HG02759 (cell line): ENCODE measurements around the gene MEGF8.

ENCODE experiments used
- ATAC-seq: cut with Tn5 transposase; IDR thresholded peaks from one replicate; pipeline ENCODE4 v1.9.1; 2021; ENCODE audit warnings: mild to moderate bottlenecking, moderate library complexity; ENCODE audit not compliant: unreplicated experiment

Gene MEGF8

GRCh38 chr19:42409477-42409876, 84.0 kb downstream of the MEGF8 start:
- no peak for ATAC-seq

- no peak for ATAC-seq
These were observed 84.9 kb downstream of the MEGF8 start for GRCh38 chr19:42410371-42410770.

GRCh38 chr19:42411581-42412178, 86.2 kb downstream of the MEGF8 start:
- no peak for ATAC-seq

DNA sequence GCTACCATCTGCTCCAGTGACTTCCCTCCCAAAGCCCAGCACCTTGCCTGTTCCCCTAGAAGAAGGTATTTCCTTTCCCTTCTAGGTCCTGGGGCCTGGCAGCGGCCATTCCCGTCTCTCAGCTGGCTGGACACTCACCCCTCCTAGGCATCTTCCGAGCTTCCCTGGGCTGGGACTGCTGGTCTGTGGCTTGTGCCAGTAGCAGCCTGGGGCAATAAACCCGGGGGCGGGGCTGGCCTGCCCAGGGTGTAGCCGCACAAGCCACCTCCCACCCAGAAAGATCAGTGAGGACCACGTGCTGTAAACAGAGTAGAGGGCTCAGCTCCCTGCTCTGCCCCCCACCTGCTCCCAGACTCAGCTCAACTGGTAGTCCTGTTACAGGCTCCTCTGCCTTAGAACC, 86.8 kb downstream of the MEGF8 start:
- ATAC-seq, result no peak

DNA sequence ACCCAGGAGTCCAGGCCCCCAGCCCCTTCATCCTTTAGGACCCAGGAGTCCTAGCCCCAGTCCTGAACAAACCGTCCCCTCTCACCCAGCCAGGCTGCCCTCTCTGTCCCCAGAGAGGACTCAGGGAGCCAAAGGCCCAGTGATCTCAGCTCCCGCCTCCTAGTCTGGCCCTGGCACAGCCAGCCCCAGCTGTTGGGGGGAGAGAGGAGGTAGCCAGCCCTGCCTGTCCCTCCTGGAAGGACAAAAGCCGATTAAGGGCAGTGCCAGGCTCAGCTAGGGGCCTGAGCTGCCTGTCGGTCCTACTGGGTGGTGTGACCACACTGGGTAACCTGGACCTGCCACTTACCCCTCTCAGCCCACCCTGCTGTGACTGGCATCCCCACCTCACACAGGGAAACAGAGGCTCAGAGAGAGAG, 87.2 kb downstream of the MEGF8 start:
- no peak for ATAC-seq

DNA sequence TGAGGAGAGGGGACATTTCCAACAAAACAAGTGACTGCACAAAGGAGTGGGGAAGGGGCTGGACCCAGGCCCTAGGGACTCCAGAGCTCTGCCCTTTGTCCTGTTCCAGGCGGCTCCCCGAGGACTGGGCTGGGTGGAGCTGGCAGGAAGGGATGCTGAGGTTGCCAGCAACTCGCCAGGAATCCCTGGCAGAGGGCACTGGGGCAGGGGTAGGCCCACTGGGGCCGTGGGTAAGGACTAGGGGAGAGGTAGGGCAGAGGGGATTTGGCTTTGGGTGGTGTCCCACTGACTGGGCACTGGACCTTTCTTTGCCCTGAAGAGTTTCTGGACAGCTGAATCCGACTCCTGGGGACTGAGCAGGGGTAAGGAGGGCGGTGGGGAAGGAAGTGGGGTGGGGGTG, 93.9 kb downstream of the MEGF8 start:
- ATAC-seq, result no peak

GRCh38 chr19:42420055-42420544, 94.7 kb downstream of the MEGF8 start:
- peak; percentile 33 for ATAC-seq

DNA sequence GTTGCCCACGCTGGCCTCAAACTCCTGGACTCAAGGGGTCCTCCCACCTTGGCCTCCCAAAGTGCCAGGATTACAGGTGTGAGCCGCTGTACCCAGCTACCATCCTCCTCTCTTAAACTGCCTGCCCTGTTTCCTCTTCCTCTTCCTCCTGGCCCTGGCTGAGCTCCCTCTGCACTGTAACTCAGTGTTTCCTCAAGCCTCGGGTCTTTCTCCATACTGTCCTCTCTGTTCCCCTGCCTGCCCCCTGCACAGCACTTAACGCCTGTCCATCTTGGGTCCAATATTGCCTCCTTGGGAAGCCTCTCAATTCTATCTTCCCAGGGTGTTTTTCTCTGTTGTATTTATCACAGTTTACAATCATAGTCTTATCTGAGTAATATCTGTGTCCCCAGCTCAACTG, 95.7 kb downstream of the MEGF8 start:
- ATAC-seq, result no peak

GRCh38 chr19:42421591-42422031, 96.2 kb downstream of the MEGF8 start:
- no peak for ATAC-seq

GRCh38 chr19:42422092-42422900, 96.9 kb downstream of the MEGF8 start:
- no peak for ATAC-seq

GRCh38 chr19:42422901-42423461, 97.5 kb downstream of the MEGF8 start:
- peak; percentile 41 for ATAC-seq

DNA sequence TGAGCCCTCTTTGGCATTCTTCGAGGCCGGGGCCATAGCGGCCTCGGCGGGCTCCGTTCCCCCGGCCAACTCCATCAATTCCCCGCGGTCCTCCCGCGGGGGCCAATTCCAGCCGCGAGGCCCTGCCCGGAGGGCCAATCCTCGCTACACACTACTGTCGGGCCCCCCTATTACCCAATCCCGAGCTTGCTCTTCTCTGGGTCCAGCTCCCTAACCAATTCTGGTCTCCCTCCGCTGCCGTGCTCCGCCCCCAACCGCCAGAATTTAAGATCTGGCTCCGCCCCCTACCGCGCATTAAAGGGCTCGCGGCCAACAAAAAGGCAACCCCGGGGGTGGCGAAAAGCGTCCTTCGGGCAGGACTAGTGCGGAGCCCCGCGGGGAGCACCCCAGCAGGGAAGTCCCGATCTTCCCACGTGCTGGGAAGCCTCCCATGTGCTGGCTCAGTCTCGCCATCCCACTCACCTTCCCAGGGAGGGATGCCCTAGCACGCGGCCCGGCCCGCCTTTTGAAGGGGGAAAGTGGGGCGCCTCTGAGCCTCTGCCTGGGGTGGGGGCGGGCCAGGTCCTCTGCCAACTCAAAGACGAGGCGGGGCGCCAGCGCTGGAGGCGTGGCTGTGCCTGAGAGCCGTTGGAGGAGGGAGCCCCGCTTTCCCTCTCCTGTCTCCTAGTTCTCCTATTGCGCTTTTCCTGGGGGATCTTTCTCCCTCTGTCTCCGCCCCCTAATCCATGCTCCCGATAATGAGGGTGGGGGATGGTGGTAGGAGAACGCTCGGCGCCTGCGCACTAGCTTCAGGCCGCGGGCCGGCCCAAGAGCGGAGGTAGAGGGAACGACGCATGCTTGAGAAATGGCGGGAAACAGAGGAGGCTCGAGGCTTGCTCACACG, 98.3 kb downstream of the MEGF8 start:
- ATAC-seq, result peak; percentile 84

DNA sequence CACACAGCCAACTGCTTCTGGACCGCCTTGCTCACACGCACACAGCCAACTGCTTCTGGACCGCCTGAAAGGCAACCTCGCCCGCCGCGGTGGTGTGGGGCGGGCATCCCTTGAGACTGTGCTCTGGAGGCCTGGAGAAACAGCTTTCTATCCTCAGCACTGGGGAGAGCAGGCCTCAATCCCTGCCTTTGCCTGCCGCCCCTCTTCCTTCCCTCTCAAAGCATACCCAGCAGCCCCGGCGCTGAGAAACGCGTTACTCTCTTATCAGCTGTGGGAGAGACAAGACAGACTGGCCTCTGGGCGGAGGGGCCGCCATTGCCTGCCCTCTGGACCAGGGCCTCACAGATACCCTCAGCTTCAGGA, 98.9 kb downstream of the MEGF8 start:
- ATAC-seq, result no peak

GRCh38 chr19:42424712-42425131, 99.3 kb downstream of the MEGF8 start:
- ATAC-seq, result no peak

- no peak for ATAC-seq
These were observed 101.2 kb downstream of the MEGF8 start for GRCh38 chr19:42426643-42427042.

DNA sequence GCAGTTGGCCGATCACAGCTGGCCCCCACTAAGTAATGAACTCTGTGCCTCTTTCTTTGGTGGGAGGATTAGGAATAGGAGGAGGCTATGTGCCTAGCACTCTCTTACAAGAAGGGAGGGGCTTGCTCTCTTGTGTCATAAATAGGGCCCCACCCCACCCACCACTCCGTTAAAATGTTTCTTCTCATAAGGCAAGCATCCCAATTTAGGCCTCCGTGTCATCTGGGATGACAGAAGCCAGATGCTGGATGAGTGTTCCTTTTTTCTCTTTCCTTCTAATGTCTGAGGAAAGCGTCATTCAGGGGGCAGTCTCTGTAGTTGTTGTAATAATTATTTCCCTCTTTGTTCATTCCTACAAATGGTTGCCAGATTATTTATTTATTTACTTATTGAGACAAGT, 101.9 kb downstream of the MEGF8 start, which contains the start of gene LIPE:
TSS of gene LIPE (minus strand) at position 76 of the 400 bp plus-strand sequence. CDS start 239 bp downstream, outside the sequence.
- ATAC-seq, result no peak
